Activated CD8-positive, alpha-beta memory T cell treated with anti-CD3 and anti-CD28 coated beads, Interleukin-2, amount 50 U/mL, for 1 hour (primary cell): ENCODE measurements around the gene PTPRE.

Source experiments
- DNase-seq: peaks from one replicate; pipeline ENCODE4 v3.0.0-alpha.2; 2020; ENCODE audit errors: extremely low read depth

Gene PTPRE

GRCh38 chr10:128122931-128123330 lies 216.0 kb downstream of the PTPRE start:
- no peak for DNase-seq

- no peak for DNase-seq
Measured at GRCh38 chr10:128123846-128124245, 216.9 kb downstream of the PTPRE start.

- DNase-seq: no peak
Measured at GRCh38 chr10:128124813-128125403, 218.0 kb downstream of the PTPRE start.

- no peak for DNase-seq
Measured at GRCh38 chr10:128125416-128125943, 218.6 kb downstream of the PTPRE start.

- peak; percentile 76 for DNase-seq
Measured at GRCh38 chr10:128125944-128126764, 219.3 kb downstream of the PTPRE start, which contains the start of gene MKI67. TSS of gene MKI67 (minus strand) at chr10:128126423. CDS start at chr10:128125667, 756 bp downstream.

- no peak for DNase-seq
Measured at GRCh38 chr10:128128582-128128981, 221.7 kb downstream of the PTPRE start.

- no peak for DNase-seq
Measured at GRCh38 chr10:128130051-128130450, 223.1 kb downstream of the PTPRE start.
